ENCODE measurements around the gene KMT5B. TPM values are rescaled to one million over a fixed set of nuclear protein-coding genes. Genes with fewer than 3 reads are reported as not detected.

Gene KMT5B
- total RNA-seq, 1 experiment from 2014 or later = 39.2 TPM

GRCh38 chr11:68189888-68190287, 23.2 kb downstream of the KMT5B start:
- Mint-ChIP-seq H3K36me3 (ENCODE audit: insufficient read depth, unreplicated experiment) (peaks cover 7% of the 10 kb centered on the region), H3K27me3 (ENCODE audit: unreplicated experiment) (no peaks in the 10 kb centered on the region), H3K27ac (ENCODE audit: unreplicated experiment) (no peak overlapping the region), H3K4me3 (ENCODE audit: low read depth, unreplicated experiment) (no peak overlapping the region), H3K4me1 (ENCODE audit: low read depth, unreplicated experiment) (peaks cover 17% of the 10 kb centered on the region), H3K9me3 (ENCODE audit: low read depth, unreplicated experiment) (no peaks in the 10 kb centered on the region)
- BruUV-seq (replicated peaks) = no TSS peak
- no peak for DNase-seq
- no peak for TF ChIP-seq CTCF (IDR thresholded peaks at IDR 0.05; ENCODE audit: unreplicated experiment)
- CTCF ChIA-PET = interaction anchor here (0.8 to 3.1 kb wide), 2 partner anchors 19 to 48 kb away, joined by 3 to 9 read pairs; no protein-coding TSS in a partner anchor
- intact Hi-C loops (cut with micrococcal nuclease; ENCODE audit: unreplicated experiment) = loop anchor here (2.0 kb wide), 1 partner anchor 15 kb away; no protein-coding TSS in a partner anchor

GRCh38 chr11:68189082-68189481, 24.0 kb downstream of the KMT5B start:
- no TSS peak for BruUV-seq (replicated peaks)
- peaks cover 17% of the 10 kb centered on the region for H3K4me1 Mint-ChIP-seq (ENCODE audit: low read depth, unreplicated experiment)
- H3K27ac Mint-ChIP-seq (ENCODE audit: unreplicated experiment) = no peak overlapping the region
- CTCF ChIA-PET = no interaction called here
- peaks cover 8% of the 10 kb centered on the region for H3K36me3 Mint-ChIP-seq (ENCODE audit: insufficient read depth, unreplicated experiment)
- no peaks in the 10 kb centered on the region for H3K9me3 Mint-ChIP-seq (ENCODE audit: low read depth, unreplicated experiment)
- H3K4me3 Mint-ChIP-seq (ENCODE audit: low read depth, unreplicated experiment) = no peak overlapping the region
- intact Hi-C loops (cut with micrococcal nuclease; ENCODE audit: unreplicated experiment) = loop anchor here (2.0 kb wide), 1 partner anchor 16 kb away; no protein-coding TSS in a partner anchor
- no peak for DNase-seq
- no peaks in the 10 kb centered on the region for H3K27me3 Mint-ChIP-seq (ENCODE audit: unreplicated experiment)
- no peak for TF ChIP-seq CTCF (IDR thresholded peaks at IDR 0.05; ENCODE audit: unreplicated experiment)

GRCh38 chr11:68186061-68186460, 27.0 kb downstream of the KMT5B start:
- H3K4me1 Mint-ChIP-seq (ENCODE audit: low read depth, unreplicated experiment) = no peaks in the 10 kb centered on the region
- TF ChIP-seq CTCF (IDR thresholded peaks at IDR 0.05; ENCODE audit: unreplicated experiment) = no peak
- BruUV-seq (replicated peaks) = no TSS peak
- intact Hi-C loops (cut with micrococcal nuclease; ENCODE audit: unreplicated experiment) = no loop called here
- CTCF ChIA-PET = no interaction called here
- no peaks in the 10 kb centered on the region for H3K27me3 Mint-ChIP-seq (ENCODE audit: unreplicated experiment)
- peak overlapping the region; percentile 34 for H3K27ac Mint-ChIP-seq (ENCODE audit: unreplicated experiment)
- no peak for DNase-seq
- no peaks in the 10 kb centered on the region for H3K9me3 Mint-ChIP-seq (ENCODE audit: low read depth, unreplicated experiment)
- no peak overlapping the region for H3K4me3 Mint-ChIP-seq (ENCODE audit: low read depth, unreplicated experiment)
- peaks cover 22% of the 10 kb centered on the region for H3K36me3 Mint-ChIP-seq (ENCODE audit: insufficient read depth, unreplicated experiment)

- Mint-ChIP-seq H3K4me3 (ENCODE audit: low read depth, unreplicated experiment) (no peak overlapping the region), H3K27me3 (ENCODE audit: unreplicated experiment) (no peaks in the 10 kb centered on the region), H3K36me3 (ENCODE audit: insufficient read depth, unreplicated experiment) (peaks cover 22% of the 10 kb centered on the region), H3K9me3 (ENCODE audit: low read depth, unreplicated experiment) (no peaks in the 10 kb centered on the region), H3K4me1 (ENCODE audit: low read depth, unreplicated experiment) (no peaks in the 10 kb centered on the region), H3K27ac (ENCODE audit: unreplicated experiment) (no peak overlapping the region)
- no TSS peak for BruUV-seq (replicated peaks)
- no peak for TF ChIP-seq CTCF (IDR thresholded peaks at IDR 0.05; ENCODE audit: unreplicated experiment)
- CTCF ChIA-PET = no interaction called here
- intact Hi-C loops (cut with micrococcal nuclease; ENCODE audit: unreplicated experiment) = no loop called here
- DNase-seq = no peak
Observed at GRCh38 chr11:68181719-68182451, 31.2 kb downstream of the KMT5B start.
